AG09319 (cell line): ENCODE results near the gene B3GNT5.

Source experiments
- DNase-seq: peaks from one replicate; pipeline ENCODE4 v3.0.0-alpha.2; 2010; ENCODE audit warnings: low read depth; ENCODE audit errors: extremely low read depth
- CTCF ChIP-seq: IDR thresholded peaks from 2 replicates; pipeline ENCODE4 v1.5.1; 2011; ENCODE audit warnings: low read depth, mild to moderate bottlenecking, inconsistent platforms, low read length, moderate library complexity

The B3GNT5 gene

DNA sequence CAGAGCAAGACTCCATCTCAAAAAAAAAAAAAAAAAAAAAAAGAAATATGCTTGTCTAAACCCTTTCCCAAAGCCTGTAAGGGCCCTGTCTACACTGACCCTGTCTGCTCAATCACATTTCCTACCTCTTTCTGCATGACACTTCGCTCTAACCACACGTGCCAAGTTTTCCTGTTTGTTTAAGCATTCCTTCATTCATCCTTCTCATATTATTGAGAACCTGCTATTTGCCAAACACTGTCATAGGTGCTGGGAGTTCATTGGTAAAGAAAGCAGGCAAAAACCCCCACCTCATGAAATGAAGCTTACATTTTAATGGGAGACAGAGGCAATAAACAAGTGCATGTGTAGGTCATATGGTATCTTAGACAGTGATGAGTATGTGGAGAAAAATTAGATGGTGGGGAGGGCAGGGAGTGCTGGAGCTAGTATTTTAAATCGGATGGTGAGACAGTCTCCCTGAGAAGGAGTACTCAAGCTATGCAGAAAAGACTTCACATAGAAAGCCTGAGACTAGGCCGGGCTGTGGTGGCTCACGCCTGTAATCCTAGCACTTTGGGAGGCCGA is 48.0 kb downstream of the B3GNT5 start:
- no peak for DNase-seq
- TF ChIP-seq CTCF = no peak

DNA sequence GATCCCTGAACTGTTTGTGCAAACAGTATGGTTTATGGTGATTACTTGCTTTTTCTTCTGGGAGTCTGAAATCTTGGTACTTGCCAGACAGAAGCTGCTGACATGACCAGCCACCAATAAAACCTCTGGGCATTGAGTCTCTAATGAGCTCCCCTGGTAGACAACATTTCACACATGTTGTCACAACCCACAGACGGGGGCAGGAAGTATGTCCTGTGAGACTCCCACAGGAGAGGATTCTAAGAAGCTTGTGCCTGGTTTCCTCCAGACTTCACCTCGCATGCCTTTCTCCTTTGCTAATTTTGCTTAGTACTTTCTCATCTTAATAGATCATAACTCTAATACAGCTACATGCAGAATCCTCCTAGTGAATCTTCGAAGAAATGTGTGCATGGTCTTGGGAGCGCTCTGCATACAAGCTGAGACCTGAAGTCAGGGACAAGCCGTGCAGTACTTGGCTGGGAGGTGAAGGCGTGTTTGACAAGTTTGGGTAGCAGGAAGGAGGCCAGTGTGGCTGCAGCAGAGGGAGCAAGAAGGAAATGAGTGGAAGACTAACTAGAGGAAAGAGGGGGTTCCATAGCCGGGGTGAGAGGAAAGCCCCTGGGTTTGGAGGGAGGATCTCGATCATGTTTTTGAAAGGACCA is 49.0 kb downstream of the B3GNT5 start:
- no peak for TF ChIP-seq CTCF
- DNase-seq = no peak

GRCh38 chr3:183303690-183304089 is 50.6 kb downstream of the B3GNT5 start:
- no peak for DNase-seq

DNA sequence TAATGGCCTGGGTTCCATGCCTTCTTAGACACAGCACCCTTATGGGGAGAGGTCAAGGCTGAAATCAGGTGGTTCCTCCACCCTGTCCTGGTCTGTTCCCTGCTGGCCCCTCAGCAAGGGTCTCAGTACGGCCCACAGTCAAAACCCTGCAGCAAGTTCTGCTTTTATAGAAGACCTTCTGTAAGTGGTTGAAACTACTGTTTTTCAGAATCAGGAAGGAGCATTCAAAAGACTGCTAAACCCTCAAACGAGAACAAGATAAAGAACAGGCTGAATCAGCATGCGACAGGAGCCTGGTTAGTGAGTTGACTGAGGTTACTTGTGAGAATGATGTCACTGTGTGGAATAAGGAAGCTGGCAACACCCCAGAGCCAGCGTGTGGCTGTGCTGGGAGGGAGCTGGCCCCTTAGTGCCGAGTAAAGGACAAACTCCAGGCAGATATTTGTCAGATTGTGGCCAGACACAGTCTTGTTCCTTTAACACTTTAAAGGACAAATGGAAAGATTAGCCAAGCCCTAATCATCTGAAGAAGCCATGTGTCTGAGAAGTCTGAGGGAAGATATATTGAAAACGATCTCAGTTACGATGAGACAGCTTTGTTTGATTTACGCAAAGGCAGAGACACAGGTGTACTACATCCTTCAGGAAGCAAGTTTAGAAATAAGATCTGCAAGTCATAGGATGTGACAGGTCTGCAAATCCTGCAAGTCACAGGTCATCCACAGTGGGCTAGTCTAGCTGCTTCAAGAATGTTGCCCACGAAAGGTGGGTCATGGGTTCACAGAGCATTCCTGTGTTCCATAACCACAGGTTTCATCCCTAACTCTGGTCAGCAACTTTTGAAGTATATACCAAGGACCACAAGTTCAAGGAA is 54.0 kb downstream of the B3GNT5 start:
- TF ChIP-seq CTCF = no peak
- no peak for DNase-seq

More at GRCh38 chr3:183303690-183304089, 50.6 kb downstream of the B3GNT5 start:
- TF ChIP-seq CTCF = no peak

- DNase-seq = no peak
- TF ChIP-seq CTCF = no peak
Observed at GRCh38 chr3:183307749-183308148, 54.7 kb downstream of the B3GNT5 start.

- DNase-seq = no peak
- no peak for TF ChIP-seq CTCF
Observed at GRCh38 chr3:183308751-183309150, 55.7 kb downstream of the B3GNT5 start.

- DNase-seq = no peak
- TF ChIP-seq CTCF = no peak
Observed at GRCh38 chr3:183309276-183309675, 56.2 kb downstream of the B3GNT5 start.
